ENCODE data around the gene ADAP1. TPM values are rescaled to one million over a fixed set of nuclear protein-coding genes. Genes with fewer than 3 reads are reported as not detected.

ADAP1 gene
- polyA plus RNA-seq, 1 donor (not counting 4 experiments of a cell fraction or from before 2014, with no cell fraction given), result 4.3 TPM

- H3K36me3 ChIP-seq (ENCODE audit: control insufficient read depth in 2 of 2, extremely low read depth in 1 of 2, insufficient read depth in 2 of 2, low read length in 2 of 2), result peaks cover 41 to 57% of the 10 kb centered on the region in 2 experiments
- H3K4me3 ChIP-seq (ENCODE audit: control insufficient read depth in 2 of 3, extremely low read depth in 1 of 3, insufficient read depth in 2 of 3, low read depth in 1 of 3, low read length in 3 of 3), result no peak overlapping the region
- FAIRE-seq (no peak), DNase-seq (ENCODE audit: low read depth, low spot score) (no peak)
- no peaks in the 10 kb centered on the region for H3K9me1 ChIP-seq (ENCODE audit: control insufficient read depth, extremely low read depth, insufficient read depth, low read length)
- TF ChIP-seq CTCF (optimal IDR thresholded peaks at IDR 0.05 in 1 of 3, IDR thresholded peaks at IDR 0.05 in 1 of 3, conservative IDR thresholded peaks at IDR 0.05 in 1 of 3; ENCODE audit: extremely low read depth in 1 of 3, insufficient read depth in 2 of 3, low read length in 3 of 3) (no peak), EZH2 (IDR thresholded peaks at IDR 0.05; ENCODE audit: low read length) (no peak)
- H3K4me2 ChIP-seq (ENCODE audit: control insufficient read depth, extremely low read depth, insufficient read depth, low read depth, low read length), result no peak overlapping the region
- no peak overlapping the region for H2AFZ ChIP-seq (ENCODE audit: control insufficient read depth, low read length)
- no peaks in the 10 kb centered on the region for H3K9me3 ChIP-seq (ENCODE audit: control insufficient read depth, low read depth, low read length)
- no peak overlapping the region for H3K27ac ChIP-seq (ENCODE audit: control insufficient read depth, insufficient read depth, low read length)
- dilution Hi-C loops (cut with MboI; ENCODE audit: extremely low pct_ligation_motif_present, low sequenced_read_pairs), result no loop called here
- no peaks in the 10 kb centered on the region for H3K4me1 ChIP-seq (ENCODE audit: control insufficient read depth, extremely low read depth, insufficient read depth, low read length)
- H3K9ac ChIP-seq (ENCODE audit: control insufficient read depth, extremely low read depth, insufficient read depth, low read length), result no peak overlapping the region
- H3K79me2 ChIP-seq (ENCODE audit: control insufficient read depth, insufficient read depth, low read length), result no peaks in the 10 kb centered on the region
- no peaks in the 10 kb centered on the region for H4K20me1 ChIP-seq (ENCODE audit: control insufficient read depth, extremely low read depth, insufficient read depth, low read length)
- H3K27me3 ChIP-seq (ENCODE audit: control insufficient read depth, extremely low read depth, insufficient read depth, low read length), result no peaks in the 10 kb centered on the region
These were observed 98.7 kb downstream of the ADAP1 start for GRCh38 chr7:855686-856369.

- no peaks in the 10 kb centered on the region for H3K27me3 ChIP-seq (ENCODE audit: control insufficient read depth, extremely low read depth, insufficient read depth, low read length)
- H3K27ac ChIP-seq (ENCODE audit: control insufficient read depth, insufficient read depth, low read length), result no peak overlapping the region
- no peaks in the 10 kb centered on the region for H3K79me2 ChIP-seq (ENCODE audit: control insufficient read depth, insufficient read depth, low read length)
- H3K4me3 ChIP-seq (ENCODE audit: control insufficient read depth in 2 of 3, extremely low read depth in 1 of 3, insufficient read depth in 2 of 3, low read depth in 1 of 3, low read length in 3 of 3), result no peak overlapping the region
- no peaks in the 10 kb centered on the region for H3K9me1 ChIP-seq (ENCODE audit: control insufficient read depth, extremely low read depth, insufficient read depth, low read length)
- H3K36me3 ChIP-seq (ENCODE audit: control insufficient read depth in 2 of 2, extremely low read depth in 1 of 2, insufficient read depth in 2 of 2, low read length in 2 of 2), result peaks cover 36 to 59% of the 10 kb centered on the region in 2 experiments
- no peak overlapping the region for H2AFZ ChIP-seq (ENCODE audit: control insufficient read depth, low read length)
- H3K4me2 ChIP-seq (ENCODE audit: control insufficient read depth, extremely low read depth, insufficient read depth, low read depth, low read length), result no peak overlapping the region
- H3K9me3 ChIP-seq (ENCODE audit: control insufficient read depth, low read depth, low read length), result no peaks in the 10 kb centered on the region
- no peaks in the 10 kb centered on the region for H4K20me1 ChIP-seq (ENCODE audit: control insufficient read depth, extremely low read depth, insufficient read depth, low read length)
- dilution Hi-C loops (cut with MboI; ENCODE audit: extremely low pct_ligation_motif_present, low sequenced_read_pairs), result no loop called here
- DNase-seq (ENCODE audit: low read depth, low spot score) (no peak), FAIRE-seq (peak; percentile 13)
- no peak for TF ChIP-seq EZH2 (IDR thresholded peaks at IDR 0.05; ENCODE audit: low read length)
- no peak for TF ChIP-seq CTCF (optimal IDR thresholded peaks at IDR 0.05 in 1 of 3, IDR thresholded peaks at IDR 0.05 in 1 of 3, conservative IDR thresholded peaks at IDR 0.05 in 1 of 3; ENCODE audit: extremely low read depth in 1 of 3, insufficient read depth in 2 of 3, low read length in 3 of 3)
- H3K9ac ChIP-seq (ENCODE audit: control insufficient read depth, extremely low read depth, insufficient read depth, low read length), result no peak overlapping the region
- H3K4me1 ChIP-seq (ENCODE audit: control insufficient read depth, extremely low read depth, insufficient read depth, low read length), result no peaks in the 10 kb centered on the region
These were observed 100.2 kb downstream of the ADAP1 start for GRCh38 chr7:854118-854775.

Measured in keratinocyte (primary cell).